GM19035 (cell line): ENCODE measurements around the gene TMEM259.

ENCODE experiments used
- ATAC-seq: cut with Tn5 transposase; IDR thresholded peaks from one replicate; pipeline ENCODE4 v1.9.1; 2021; ENCODE audit not compliant: unreplicated experiment

TMEM259 gene

GRCh38 chr19:1055886-1056620 is 35.1 kb upstream of the TMEM259 start:
- ATAC-seq, result no peak

- no peak for ATAC-seq
Observed at GRCh38 chr19:1055028-1055425, 34.1 kb upstream of the TMEM259 start.

GRCh38 chr19:1054102-1055027 is 33.4 kb upstream of the TMEM259 start:
- no peak for ATAC-seq

- ATAC-seq, result no peak
Observed at GRCh38 chr19:1053176-1054101, 32.5 kb upstream of the TMEM259 start.

- ATAC-seq, result no peak
Observed at GRCh38 chr19:1052349-1052975, 31.5 kb upstream of the TMEM259 start.

GRCh38 chr19:1051791-1052190 is 30.9 kb upstream of the TMEM259 start:
- ATAC-seq, result no peak

GRCh38 chr19:1050989-1051788 is 30.3 kb upstream of the TMEM259 start:
- no peak for ATAC-seq

- no peak for ATAC-seq
Observed at GRCh38 chr19:1049800-1050199, 28.9 kb upstream of the TMEM259 start.

GRCh38 chr19:1049106-1049505 is 28.2 kb upstream of the TMEM259 start:
- ATAC-seq, result no peak

GRCh38 chr19:1047696-1048147 is 26.8 kb upstream of the TMEM259 start:
- no peak for ATAC-seq

- no peak for ATAC-seq
Observed at GRCh38 chr19:1046836-1047695, 26.1 kb upstream of the TMEM259 start.

- no peak for ATAC-seq
Observed at GRCh38 chr19:1046117-1046626, 25.2 kb upstream of the TMEM259 start.

GRCh38 chr19:1045247-1045603 is 24.3 kb upstream of the TMEM259 start:
- ATAC-seq, result no peak

- no peak for ATAC-seq
Observed at GRCh38 chr19:1042689-1043511, 22.0 kb upstream of the TMEM259 start.

GRCh38 chr19:1041835-1042685 is 21.1 kb upstream of the TMEM259 start:
- ATAC-seq, result no peak

GRCh38 chr19:1041272-1041834 is 20.4 kb upstream of the TMEM259 start:
- ATAC-seq, result no peak
